HEK293 (cell line): ENCODE data around the gene RNF135.

Experiments
- CTCF ChIA-PET: fragments of 350-600 bp; formaldehyde crosslinking; extraction: SDS; loops from one replicate; lab custom pipeline; 2021; ENCODE audit warnings: antibody characterized with exemption; lab: Yijun Ruan, JAX
- POLR2A ChIA-PET: fragments of 300-600 bp; formaldehyde crosslinking; extraction: SDS; loops from one replicate; lab custom pipeline; 2020; ENCODE audit warnings: antibody characterized with exemption, inconsistent platforms; lab: Yijun Ruan, JAX
- H3K27ac ChIP-seq: fragments of 200-500 bp; sonication (Bioruptor generic); 2 replicates; pipeline ENCODE4 v1.5.1; 2014; ENCODE audit warnings: low read depth, low read length, control low read depth, inconsistent platforms; ENCODE audit errors: extremely low read depth
- H3K36me3 ChIP-seq, 2 experiments: fragments of 200-500 bp in 1 of 2; sonication (Bioruptor generic) in 1 of 2; 1 replicate in 1 of 2; 2 replicates in 1 of 2; pipeline ENCODE4 v1.5.1; 2014 to 2017; ENCODE audit warnings: inconsistent platforms in 2 of 2, low read length in 2 of 2; ENCODE audit not compliant: control insufficient read depth in 2 of 2, insufficient read depth in 1 of 2
- H3K4me1 ChIP-seq: fragments of 200-500 bp; sonication (Bioruptor generic); 2 replicates; pipeline ENCODE4 v1.5.1; 2014; ENCODE audit warnings: mild to moderate bottlenecking, low read length, inconsistent platforms; ENCODE audit not compliant: control insufficient read depth, insufficient read depth
- H3K4me3 ChIP-seq: 2 replicates; pipeline ENCODE4 v1.5.1; 2011; ENCODE audit warnings: low read depth, mild to moderate bottlenecking, control low read depth, low read length, moderate library complexity
- H3K9me3 ChIP-seq: fragments of 200-500 bp; sonication (Bioruptor generic); 2 replicates; pipeline ENCODE4 v1.5.1; 2014; ENCODE audit warnings: low read depth, low read length, inconsistent platforms; ENCODE audit not compliant: control insufficient read depth, insufficient read depth
- OSR2 ChIP-seq: fragments of 450-650 bp; formaldehyde crosslinking; IDR thresholded peaks from 2 replicates; pipeline ENCODE4 v1.5.1; 2016; ENCODE audit warnings: missing biosample characterization, missing genetic modification characterization
- REST ChIP-seq: fragments of 450-650 bp; formaldehyde crosslinking; IDR thresholded peaks from 2 replicates; pipeline ENCODE4 v1.5.1; 2016; ENCODE audit warnings: missing biosample characterization, missing genetic modification characterization
- YY2 ChIP-seq: fragments of 450-650 bp; formaldehyde crosslinking; IDR thresholded peaks from 2 replicates; pipeline ENCODE4 v1.5.1; 2016; ENCODE audit warnings: missing biosample characterization, missing genetic modification characterization
- ZBTB11 ChIP-seq: fragments of 450-650 bp; formaldehyde crosslinking; conservative IDR thresholded peaks from 2 replicates; pipeline ENCODE4 v1.5.1; 2016; ENCODE audit warnings: low read depth, missing biosample characterization, missing genetic modification characterization
- ZBTB8A ChIP-seq: fragments of 450-650 bp; formaldehyde crosslinking; IDR thresholded peaks from 2 replicates; pipeline ENCODE4 v1.5.1; 2016; ENCODE audit warnings: missing biosample characterization, missing genetic modification characterization
- ZNF140 ChIP-seq: fragments of 450-650 bp; formaldehyde crosslinking; IDR thresholded peaks from 2 replicates; pipeline ENCODE4 v1.5.1; 2016; ENCODE audit warnings: missing biosample characterization, missing genetic modification characterization
- ZNF202 ChIP-seq: fragments of 450-650 bp; formaldehyde crosslinking; IDR thresholded peaks from 2 replicates; pipeline ENCODE4 v1.5.1; 2016; ENCODE audit warnings: missing biosample characterization, missing genetic modification characterization, borderline replicate concordance
- ZNF266 ChIP-seq: fragments of 450-650 bp; formaldehyde crosslinking; IDR thresholded peaks from 2 replicates; pipeline ENCODE4 v1.5.1; 2016; ENCODE audit warnings: missing biosample characterization, missing genetic modification characterization, low read depth
- ZNF394 ChIP-seq: fragments of 450-650 bp; formaldehyde crosslinking; IDR thresholded peaks from 2 replicates; pipeline ENCODE4 v1.5.1; 2016; ENCODE audit warnings: missing biosample characterization, missing genetic modification characterization, mild to moderate bottlenecking, moderate library complexity, borderline replicate concordance
- ZNF423 ChIP-seq: fragments of 450-650 bp; formaldehyde crosslinking; IDR thresholded peaks from 2 replicates; pipeline ENCODE4 v1.5.1; 2016; ENCODE audit warnings: missing biosample characterization, missing genetic modification characterization
- ZNF426 ChIP-seq: fragments of 450-650 bp; formaldehyde crosslinking; IDR thresholded peaks from 2 replicates; pipeline ENCODE4 v1.5.1; 2017; ENCODE audit warnings: missing biosample characterization, missing genetic modification characterization, mild to moderate bottlenecking, inconsistent platforms, moderate library complexity
- ZNF510 ChIP-seq: fragments of 450-650 bp; formaldehyde crosslinking; IDR thresholded peaks from 2 replicates; pipeline ENCODE4 v1.5.1; 2018; ENCODE audit warnings: mild to moderate bottlenecking, missing genetic modification characterization, missing biosample characterization; ENCODE audit not compliant: insufficient replicate concordance
- ZNF518A ChIP-seq: fragments of 450-650 bp; formaldehyde crosslinking; conservative IDR thresholded peaks from 2 replicates; pipeline ENCODE4 v1.5.1; 2016; ENCODE audit warnings: low read depth, missing biosample characterization, missing genetic modification characterization
- ZNF549 ChIP-seq: fragments of 450-650 bp; IDR thresholded peaks from 2 replicates; pipeline ENCODE4 v1.5.1; 2018; ENCODE audit warnings: missing biosample characterization, missing genetic modification characterization, mild to moderate bottlenecking, inconsistent platforms, moderate library complexity
- ZNF558 ChIP-seq: fragments of 450-650 bp; formaldehyde crosslinking; IDR thresholded peaks from 2 replicates; pipeline ENCODE4 v1.5.1; 2016; ENCODE audit warnings: missing biosample characterization, missing genetic modification characterization
- ZNF560 ChIP-seq: fragments of 450-650 bp; formaldehyde crosslinking; IDR thresholded peaks from 2 replicates; pipeline ENCODE4 v1.5.1; 2017; ENCODE audit warnings: missing biosample characterization, missing genetic modification characterization, borderline replicate concordance
- ZNF623 ChIP-seq: fragments of 450-650 bp; formaldehyde crosslinking; IDR thresholded peaks from 2 replicates; pipeline ENCODE4 v1.5.1; 2016; ENCODE audit warnings: missing biosample characterization, missing genetic modification characterization
- ZNF664 ChIP-seq: fragments of 450-650 bp; formaldehyde crosslinking; IDR thresholded peaks from 2 replicates; pipeline ENCODE4 v1.5.1; 2016; ENCODE audit warnings: missing biosample characterization, missing genetic modification characterization

RNF135 gene

GRCh38 chr17:31003225-31003866, 32.5 kb downstream of the RNF135 start:
- POLR2A ChIA-PET: no interaction called here

More at GRCh38 chr17:31003225-31003866, 32.5 kb downstream of the RNF135 start:
- no peak overlapping the region for H3K4me3 ChIP-seq
- H3K27ac ChIP-seq: no peak overlapping the region
- peaks cover 4 to 20% of the 10 kb centered on the region in 2 experiments; a peak in 2 of 3 replicates for H3K36me3 ChIP-seq
- H3K4me1 ChIP-seq: peaks cover 7% of the 10 kb centered on the region
- TF ChIP-seq ZBTB8A (peak; percentile 56), ZNF394 (tag by site-specific recombination) (peak; percentile 80), ZNF560 (tag by site-specific recombination) (0 out of 2 replicates have a peak, but pooled peaks have one; percentile 30), ZBTB11 (peak; percentile 55; the same call in 1 of the 2 replicates), REST (tag by site-specific recombination) (0 out of 2 replicates have a peak, but pooled peaks have one; percentile 35), ZNF510 (tag by site-specific recombination) (peak; percentile 47), ZNF202 (no peak), ZNF558 (tag by site-specific recombination) (0 out of 2 replicates have a peak, but pooled peaks have one; percentile 59), ZNF266 (peak; percentile 49; the same call in 1 of the 2 replicates), OSR2 (tag by site-specific recombination) (no peak), ZNF140 (tag by site-specific recombination) (peak; percentile 29; the same call in 1 of the 2 replicates), ZNF423 (no peak), ZNF664 (0 out of 2 replicates have a peak, but pooled peaks have one; percentile 10), ZNF549 (tag by site-specific recombination) (no peak), ZNF518A (tag by site-specific recombination) (peak; percentile 85), ZNF623 (tag by site-specific recombination) (peak; percentile 53), ZNF426 (tag by site-specific recombination) (peak; percentile 73), YY2 (no peak)
- no peaks in the 10 kb centered on the region for H3K9me3 ChIP-seq
- CTCF ChIA-PET: interaction anchor here (1.1 kb wide), 1 partner anchor 204 kb away, joined by 3 read pairs; no protein-coding TSS in a partner anchor
